K562 (cell line): ENCODE data around the gene PNMT.

Source experiments
- KLF10 ChIP-seq: fragments of 250-450 bp; sonication (Bioruptor Pico); IDR thresholded peaks from 2 replicates; pipeline ENCODE4 v1.6.1; 2021; ENCODE audit warnings: matching md5 sums
- TBL1XR1 ChIP-seq, 2 experiments: IDR thresholded peaks; 2 replicates each; pipeline ENCODE4 v1.6.1; 2012; ENCODE audit warnings: improper control_type of control experiment in 2 of 2, low read length in 2 of 2, mild to moderate bottlenecking in 1 of 2
- TF ChIP-seq, protein P1 (sequence below), 3 experiments: IDR thresholded peaks in 2 of 3; conservative IDR thresholded peaks in 1 of 3; 2 replicates each; pipeline ENCODE4 v1.5.1; 2011 to 2012; ENCODE audit warnings: low read length in 3 of 3, mild to moderate bottlenecking in 3 of 3, control low read depth in 2 of 3, improper control_type of control experiment in 1 of 3, inconsistent platforms in 1 of 3, low read depth in 1 of 3, mixed read lengths in 1 of 3, moderate library complexity in 1 of 3; ENCODE audit not compliant: insufficient read depth in 2 of 3
- TF ChIP-seq, protein P2 (sequence below): sonication (generic); formaldehyde crosslinking; IDR thresholded peaks from 2 replicates; pipeline ENCODE4 v1.8.1; 2022; ENCODE audit warnings: missing genetic modification reagents
- TF ChIP-seq, protein P3 (sequence below): fragments of 450-650 bp; IDR thresholded peaks from 2 replicates; pipeline ENCODE4 v1.6.1; 2016; ENCODE audit warnings: missing biosample characterization, missing genetic modification characterization

DNA sequence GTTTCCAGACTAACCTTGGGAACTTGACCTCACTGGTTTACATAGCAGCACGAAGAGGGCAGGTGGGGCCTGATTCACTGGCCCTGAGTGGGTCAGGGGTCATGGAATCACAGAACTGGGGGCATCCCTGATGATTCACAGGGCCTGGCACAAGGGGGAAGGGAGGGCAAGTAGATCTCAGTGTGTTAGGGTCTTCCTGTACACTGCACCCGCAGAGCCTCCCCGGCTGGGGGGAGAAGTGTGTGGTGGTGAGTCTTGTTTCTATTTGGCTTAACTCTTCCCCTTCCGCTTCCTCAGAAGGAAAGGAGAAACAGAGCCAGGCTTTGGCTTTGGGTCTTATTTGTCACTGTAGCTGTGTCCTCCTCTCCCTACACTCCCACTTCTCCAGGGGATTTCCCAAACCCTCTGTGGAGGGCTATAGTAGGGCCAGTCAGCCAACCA is 27.6 kb upstream of the PNMT start:
- no peak for TF ChIP-seq KLF10 (CRISPR knock-in tag)
- TF ChIP-seq, protein P1, sequence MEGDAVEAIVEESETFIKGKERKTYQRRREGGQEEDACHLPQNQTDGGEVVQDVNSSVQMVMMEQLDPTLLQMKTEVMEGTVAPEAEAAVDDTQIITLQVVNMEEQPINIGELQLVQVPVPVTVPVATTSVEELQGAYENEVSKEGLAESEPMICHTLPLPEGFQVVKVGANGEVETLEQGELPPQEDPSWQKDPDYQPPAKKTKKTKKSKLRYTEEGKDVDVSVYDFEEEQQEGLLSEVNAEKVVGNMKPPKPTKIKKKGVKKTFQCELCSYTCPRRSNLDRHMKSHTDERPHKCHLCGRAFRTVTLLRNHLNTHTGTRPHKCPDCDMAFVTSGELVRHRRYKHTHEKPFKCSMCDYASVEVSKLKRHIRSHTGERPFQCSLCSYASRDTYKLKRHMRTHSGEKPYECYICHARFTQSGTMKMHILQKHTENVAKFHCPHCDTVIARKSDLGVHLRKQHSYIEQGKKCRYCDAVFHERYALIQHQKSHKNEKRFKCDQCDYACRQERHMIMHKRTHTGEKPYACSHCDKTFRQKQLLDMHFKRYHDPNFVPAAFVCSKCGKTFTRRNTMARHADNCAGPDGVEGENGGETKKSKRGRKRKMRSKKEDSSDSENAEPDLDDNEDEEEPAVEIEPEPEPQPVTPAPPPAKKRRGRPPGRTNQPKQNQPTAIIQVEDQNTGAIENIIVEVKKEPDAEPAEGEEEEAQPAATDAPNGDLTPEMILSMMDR (IDR thresholded peaks at IDR 0.05 in 2 of 3, conservative IDR thresholded peaks at IDR 0.05 in 1 of 3; ENCODE audit: insufficient read depth in 2 of 3, low read depth in 1 of 3, low read length in 3 of 3), result no peak
- TF ChIP-seq TBL1XR1 (IDR thresholded peaks at IDR 0.05; ENCODE audit: low read length in 2 of 2), result no peak
- TF ChIP-seq, protein P2, sequence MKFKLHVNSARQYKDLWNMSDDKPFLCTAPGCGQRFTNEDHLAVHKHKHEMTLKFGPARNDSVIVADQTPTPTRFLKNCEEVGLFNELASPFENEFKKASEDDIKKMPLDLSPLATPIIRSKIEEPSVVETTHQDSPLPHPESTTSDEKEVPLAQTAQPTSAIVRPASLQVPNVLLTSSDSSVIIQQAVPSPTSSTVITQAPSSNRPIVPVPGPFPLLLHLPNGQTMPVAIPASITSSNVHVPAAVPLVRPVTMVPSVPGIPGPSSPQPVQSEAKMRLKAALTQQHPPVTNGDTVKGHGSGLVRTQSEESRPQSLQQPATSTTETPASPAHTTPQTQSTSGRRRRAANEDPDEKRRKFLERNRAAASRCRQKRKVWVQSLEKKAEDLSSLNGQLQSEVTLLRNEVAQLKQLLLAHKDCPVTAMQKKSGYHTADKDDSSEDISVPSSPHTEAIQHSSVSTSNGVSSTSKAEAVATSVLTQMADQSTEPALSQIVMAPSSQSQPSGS (CRISPR knock-in tag), result no peak
- TF ChIP-seq, protein P3, sequence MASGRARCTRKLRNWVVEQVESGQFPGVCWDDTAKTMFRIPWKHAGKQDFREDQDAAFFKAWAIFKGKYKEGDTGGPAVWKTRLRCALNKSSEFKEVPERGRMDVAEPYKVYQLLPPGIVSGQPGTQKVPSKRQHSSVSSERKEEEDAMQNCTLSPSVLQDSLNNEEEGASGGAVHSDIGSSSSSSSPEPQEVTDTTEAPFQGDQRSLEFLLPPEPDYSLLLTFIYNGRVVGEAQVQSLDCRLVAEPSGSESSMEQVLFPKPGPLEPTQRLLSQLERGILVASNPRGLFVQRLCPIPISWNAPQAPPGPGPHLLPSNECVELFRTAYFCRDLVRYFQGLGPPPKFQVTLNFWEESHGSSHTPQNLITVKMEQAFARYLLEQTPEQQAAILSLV (tag), result no peak
